HG02981 (cell line): ENCODE data around the gene KCTD1.

Experiments
- ATAC-seq: cut with Tn5 transposase; IDR thresholded peaks from one replicate; pipeline ENCODE4 v1.9.1; 2021; ENCODE audit warnings: mild to moderate bottlenecking, moderate library complexity; ENCODE audit not compliant: unreplicated experiment

Gene KCTD1

DNA sequence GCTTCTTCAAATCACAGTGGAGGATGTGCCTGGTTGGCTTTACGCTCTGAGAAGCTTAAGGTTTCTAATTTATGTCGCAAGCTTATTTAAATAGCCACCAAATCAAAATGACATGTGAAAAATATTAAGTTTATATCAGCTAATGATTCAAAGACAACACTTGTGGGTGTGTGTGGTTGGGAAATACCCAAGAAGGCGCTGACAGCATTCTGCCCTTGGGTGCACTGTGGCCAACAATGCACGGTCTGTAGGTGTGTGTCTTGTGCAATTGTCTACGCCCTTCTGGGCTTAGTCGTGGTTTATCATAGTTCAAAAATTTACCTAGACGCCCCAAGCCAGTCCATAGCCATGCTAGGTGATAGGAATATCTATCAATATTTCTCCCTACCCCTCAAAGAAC is 60.9 kb downstream of the KCTD1 start:
- ATAC-seq = peak; percentile 96

DNA sequence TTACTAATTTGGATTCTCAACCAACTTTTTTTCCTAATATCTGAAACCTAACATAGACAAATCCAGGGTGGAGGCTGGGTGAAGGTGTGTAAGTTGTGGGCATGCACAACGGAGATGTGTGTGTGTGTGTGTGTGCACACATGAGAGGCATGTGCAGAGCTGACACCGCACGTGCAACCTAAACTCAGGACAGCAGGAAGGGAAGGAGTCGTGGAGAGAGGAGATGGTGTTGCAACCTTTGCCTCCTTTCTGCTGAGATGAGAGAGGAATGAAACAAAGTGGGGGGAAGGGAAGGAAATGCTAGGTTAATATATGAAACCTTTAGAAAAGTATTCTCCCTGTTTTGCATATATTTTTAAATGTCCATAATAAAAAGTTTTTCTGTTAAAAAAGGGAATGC is 64.7 kb downstream of the KCTD1 start:
- no peak for ATAC-seq

DNA sequence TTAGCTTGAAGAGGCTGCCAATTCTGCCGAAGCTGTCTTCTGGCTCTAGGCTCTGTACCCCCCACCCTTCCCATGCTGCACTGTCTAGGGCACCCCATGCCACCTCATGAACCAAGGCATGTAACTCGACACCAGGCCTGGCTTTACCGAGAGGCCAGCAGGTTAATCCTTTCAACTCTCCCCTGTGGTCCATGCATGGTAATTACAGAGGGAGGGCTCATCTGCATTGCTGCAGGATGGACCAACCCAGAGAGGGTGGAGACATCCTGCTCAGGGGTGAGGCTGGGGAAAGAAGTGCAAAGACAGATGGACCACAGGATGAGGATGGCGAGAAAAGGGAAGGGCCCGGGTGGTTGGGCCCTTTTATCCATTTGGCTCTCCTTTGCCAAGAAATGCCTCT is 65.8 kb downstream of the KCTD1 start:
- no peak for ATAC-seq

DNA sequence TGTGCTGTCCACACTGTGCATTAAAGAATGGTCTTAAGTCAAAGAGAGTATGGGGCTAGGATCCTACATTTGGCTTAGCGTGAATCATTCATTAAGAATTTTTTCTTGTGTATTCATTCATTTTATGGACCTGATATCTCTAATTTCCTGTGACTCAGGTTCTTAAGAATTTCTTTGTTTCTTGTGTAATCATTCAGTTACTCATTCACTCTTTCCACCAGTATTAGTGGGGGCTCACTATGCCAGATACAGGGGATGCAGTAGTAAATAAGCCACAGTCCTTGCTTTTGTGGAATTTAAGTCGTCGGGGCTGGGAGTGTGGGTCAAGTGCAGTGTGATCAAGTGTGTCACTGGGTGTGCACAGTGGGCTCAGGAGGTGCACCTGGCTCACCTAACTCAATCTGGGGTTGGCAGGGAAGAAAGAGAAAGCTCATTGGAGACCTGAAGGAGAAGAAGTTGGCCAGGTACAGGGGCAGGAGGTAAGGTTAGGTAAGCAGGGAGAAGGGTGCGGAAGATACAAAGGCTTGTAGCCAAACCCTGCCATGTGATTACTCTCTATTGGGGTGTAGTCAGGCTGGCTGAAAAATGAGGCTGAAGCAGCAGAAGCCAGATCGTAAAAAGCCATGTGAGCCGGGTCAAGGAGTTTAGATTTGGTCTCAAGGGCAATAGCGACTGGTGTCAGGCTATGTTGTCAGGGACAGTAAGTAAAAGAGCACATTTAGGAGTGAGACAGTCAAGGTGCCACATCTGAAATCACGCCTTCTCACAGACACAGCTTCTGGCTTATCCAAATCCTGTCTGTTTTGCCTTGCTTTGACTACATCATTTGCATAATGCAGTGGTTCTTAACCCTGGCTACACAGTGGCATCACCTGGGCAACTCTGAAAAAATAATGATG is 67.2 kb downstream of the KCTD1 start:
- ATAC-seq = no peak

DNA sequence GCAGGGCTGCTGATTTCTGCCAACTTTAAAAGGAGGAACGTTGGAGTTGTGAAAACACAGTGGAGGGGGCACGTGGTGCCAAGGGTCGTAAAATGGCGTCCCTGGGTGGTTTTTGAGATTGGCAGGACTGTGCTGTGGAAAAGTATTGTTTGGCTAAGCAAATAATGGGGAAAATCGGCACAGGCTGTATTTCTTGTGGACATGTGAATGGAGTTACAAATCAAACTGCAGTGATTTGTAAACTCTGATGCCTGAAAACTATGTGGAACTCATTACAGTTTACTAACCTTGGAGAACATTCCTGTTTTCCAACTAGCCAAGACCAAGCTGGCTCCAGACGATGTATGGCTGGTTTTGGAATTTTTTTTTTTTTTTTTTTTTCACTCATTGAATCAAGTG is 68.7 kb downstream of the KCTD1 start:
- ATAC-seq = no peak

DNA sequence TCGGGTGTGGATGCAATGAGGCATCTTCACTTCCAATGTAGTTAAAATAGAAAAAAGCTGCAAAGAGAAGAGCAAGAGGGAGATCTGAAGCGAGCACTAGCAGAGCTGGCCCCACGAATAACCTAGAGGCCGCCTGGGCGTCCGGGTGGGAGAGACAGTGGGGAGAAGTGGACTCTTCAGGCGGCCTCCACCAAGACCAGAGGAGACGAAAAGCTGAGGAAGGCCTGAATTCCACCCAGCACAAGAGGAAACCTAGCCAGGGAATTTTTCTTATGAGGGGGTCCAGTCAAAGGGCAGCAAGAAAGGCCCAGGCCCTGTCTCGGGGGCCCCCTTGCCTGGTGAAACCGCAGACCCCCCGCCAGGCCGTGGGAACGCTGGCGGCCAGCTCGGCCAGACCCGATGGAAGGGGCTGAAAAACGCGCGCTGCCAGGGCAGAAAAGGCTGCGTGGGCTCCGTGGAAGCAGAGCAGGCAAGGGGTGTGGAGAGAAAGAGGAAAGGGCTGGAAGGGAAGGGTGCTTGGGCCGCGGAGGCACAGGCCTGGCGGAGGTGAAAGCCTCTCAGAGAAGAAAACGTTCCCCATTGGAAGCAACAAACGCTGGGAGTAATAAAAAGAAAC is 69.2 kb downstream of the KCTD1 start:
- ATAC-seq = no peak

DNA sequence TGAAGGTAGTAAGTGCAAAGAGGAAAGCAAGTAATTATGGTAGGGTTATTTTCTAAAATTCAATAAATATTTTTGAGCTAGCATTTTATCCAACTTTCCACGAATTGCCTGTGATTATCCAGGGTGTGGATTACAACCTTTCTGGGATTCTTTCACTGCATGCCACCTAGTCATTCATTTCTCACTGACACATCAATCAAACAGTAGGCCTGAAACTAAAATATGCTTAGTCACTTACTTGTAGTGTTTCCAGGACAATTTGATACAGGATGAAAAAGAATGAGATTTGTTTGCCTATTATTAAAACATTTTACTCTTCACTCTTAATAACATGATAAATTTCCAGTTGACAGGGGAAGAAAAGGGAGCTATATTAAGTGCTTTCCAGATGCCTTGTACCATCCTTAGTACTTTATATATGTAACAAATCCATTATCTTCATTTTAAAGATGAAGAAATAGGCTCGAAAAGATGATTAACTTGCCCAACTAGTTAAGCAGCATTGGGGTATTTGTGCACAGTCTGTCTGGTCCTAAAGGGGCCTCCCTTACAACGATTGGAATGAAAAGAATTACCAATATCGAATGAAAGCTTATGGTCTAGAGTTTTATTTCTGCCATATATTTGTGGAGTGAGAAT is 70.4 kb downstream of the KCTD1 start:
- no peak for ATAC-seq

DNA sequence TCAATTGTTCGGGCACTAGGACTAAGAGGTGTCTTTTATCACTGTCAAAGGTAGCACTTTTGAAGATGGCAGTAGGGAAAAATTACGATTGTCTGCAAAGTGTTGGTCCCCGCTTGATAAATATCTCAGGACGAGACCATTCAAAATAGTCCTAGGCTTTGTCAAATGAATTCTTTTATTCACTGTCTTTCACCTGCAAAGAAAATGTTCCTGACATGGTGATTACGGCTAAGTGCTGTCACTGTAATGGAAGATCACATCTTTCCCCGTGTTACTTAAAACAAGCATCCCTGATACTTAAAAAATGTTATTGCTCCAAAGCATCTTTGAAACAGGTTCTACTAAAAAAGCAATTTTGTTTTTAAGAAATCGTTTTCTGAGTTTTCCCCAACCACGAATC is 71.7 kb downstream of the KCTD1 start:
- no peak for ATAC-seq

DNA sequence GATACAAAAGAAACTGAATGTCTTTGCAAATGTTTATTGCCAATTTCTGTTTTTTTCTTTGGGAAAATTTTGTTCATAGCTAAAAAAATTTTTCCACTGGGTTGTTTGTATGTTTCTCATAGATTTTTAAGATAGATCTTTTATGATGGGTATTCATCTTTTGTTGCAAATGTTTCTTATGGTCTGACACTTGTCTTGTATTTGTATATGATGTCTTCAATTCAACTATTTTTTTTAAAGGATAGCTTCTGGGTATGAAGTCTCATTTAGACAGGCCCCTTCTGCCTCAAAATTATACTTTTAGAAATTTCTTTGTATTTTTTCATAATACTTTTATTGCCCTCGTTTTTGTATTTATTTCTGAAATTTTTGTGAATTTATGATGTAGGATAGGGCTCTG is 73.8 kb downstream of the KCTD1 start:
- ATAC-seq = no peak

DNA sequence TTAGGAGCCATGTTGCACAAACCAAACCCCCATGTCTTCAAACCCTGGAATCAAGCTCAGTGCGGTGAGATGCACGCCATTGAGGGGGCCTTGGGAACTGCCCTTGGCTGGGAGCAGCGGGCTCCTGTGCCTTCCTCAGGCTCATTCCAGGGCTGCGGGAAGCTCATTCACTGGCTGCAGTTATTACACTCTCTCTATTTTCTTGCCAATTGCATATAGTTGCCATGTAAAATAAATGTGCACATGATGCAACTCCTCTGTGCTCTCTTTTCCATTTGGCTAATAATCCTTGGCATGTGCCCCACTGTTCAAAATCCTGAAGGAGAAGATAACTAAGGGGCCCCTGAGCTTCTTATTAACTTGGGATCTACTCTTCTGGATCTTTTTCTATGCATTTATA is 74.7 kb downstream of the KCTD1 start:
- ATAC-seq = no peak

DNA sequence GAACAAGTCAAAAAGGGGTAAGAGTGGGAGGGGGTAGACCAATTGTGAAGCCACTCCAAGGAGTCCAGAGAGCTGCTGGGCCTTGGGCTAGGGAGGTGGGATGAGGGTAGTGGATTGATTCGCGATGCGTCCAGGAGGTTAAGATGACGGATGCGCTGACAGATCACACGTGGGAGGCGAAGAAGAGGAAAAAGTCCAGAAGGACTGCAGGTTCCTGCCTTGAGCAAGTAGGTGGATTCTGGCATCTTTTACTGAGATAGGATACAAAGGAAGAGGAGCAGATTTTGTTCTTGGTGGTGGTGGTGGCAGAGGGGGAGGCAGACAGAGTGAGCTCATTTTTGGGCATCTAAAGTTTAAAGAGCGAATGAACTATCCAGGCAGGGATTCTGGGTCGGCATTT is 76.5 kb downstream of the KCTD1 start:
- no peak for ATAC-seq

DNA sequence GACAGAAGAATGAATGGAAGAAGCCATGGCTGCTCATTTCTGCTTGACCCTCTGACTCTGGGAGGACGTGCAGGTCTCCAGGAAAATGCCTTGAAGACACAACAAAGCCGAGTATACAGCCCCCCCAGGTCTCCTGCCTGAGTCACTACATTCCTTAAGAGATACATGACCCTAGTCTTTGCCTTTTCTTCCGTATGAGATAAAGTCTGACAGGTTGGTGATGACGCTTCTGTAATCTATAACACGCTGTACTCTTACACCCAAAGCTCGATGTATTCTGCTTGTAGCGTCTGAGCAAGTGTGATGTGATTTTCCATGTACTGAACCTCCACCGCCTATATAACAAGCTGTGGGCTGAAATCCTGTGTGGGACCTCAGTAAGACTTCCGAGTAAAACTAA is 77.3 kb downstream of the KCTD1 start:
- no peak for ATAC-seq

DNA sequence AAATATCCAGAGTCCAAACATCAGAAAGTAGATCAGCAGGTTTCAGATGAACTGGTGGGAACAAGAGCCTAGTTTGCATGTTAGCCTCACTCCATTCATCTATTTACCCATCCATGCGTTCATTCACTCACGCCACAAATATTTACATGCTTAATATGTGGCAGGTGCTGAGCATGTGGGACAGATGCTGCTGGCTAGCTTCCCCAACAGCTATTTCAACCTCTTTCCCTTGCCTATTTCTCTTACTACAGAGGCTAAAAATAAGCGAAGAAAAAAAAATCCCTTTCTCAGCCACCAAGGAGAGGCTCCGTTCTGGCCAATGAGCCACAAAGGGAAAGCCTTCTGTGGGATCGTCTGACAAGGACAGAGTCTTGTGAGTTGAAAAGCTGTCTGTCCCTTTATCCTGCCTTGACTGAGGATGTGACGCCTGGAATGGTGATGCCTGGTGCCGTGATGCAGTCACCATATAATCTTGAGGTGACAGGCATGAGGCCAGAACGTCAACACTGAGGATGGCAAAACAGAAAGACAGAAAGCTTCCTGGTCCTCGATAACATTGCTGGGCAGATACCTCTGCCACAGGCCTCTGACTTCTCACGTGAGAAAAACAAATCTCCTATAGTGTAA is 78.2 kb downstream of the KCTD1 start:
- peak; percentile 83 for ATAC-seq

DNA sequence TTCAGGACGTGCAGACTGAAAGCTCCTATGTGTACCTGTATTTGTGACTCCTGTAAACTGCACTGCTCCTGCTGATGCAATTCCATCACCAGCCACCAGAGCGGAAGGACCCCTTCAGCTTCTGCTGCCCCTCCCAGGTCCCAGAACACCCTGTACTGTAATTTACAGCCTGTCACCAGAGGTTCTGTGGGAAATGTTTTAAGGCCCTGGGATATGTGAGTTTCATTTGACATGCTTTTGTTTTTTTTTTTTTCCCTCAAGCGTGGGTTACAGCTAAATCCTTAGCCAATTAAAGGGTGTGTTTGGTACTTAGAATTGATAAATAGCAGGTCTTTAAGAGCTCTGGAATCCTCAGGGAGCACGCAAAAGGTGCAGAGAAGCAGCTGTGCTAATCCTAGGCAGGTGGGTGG is 79.4 kb downstream of the KCTD1 start:
- peak; percentile 58 for ATAC-seq

DNA sequence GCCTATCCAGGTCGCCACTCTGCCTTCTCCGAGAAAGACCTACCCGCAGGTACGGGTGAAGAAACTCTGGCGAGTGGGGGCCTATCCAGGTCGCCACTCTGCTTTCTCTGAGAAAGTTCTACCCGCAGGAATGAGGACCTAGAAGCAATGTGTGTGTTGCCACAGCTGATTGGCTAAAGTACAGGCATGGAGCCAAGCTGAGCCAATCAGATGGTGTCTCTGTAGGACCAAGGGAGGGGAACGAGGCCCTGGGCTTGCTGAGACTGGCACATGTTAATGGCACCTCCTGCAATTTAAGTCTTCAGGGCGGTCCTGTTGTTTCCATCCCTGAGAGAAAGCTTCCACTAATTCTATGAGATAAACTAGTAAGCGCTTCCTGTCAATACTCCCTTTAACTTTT is 82.3 kb downstream of the KCTD1 start:
- ATAC-seq = no peak

DNA sequence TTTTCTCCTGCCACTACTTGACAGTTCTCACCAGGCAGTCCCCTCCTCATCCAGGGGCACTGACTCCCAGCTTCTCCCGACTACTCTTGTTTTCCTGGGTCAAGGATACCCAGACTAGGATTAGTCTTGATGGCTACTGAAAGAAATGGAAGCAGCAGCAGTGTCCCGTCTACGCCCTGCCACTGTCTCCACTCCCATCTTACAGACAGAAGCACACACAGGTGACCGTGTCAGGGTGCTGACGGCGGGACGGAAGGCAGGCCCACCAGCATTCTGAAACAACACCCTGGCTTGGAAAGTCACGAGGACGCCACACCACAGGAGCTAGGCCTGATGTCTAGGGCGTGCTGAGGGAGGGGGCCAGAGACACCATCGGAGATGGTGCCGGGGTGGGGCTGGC is 82.9 kb downstream of the KCTD1 start:
- ATAC-seq = no peak

DNA sequence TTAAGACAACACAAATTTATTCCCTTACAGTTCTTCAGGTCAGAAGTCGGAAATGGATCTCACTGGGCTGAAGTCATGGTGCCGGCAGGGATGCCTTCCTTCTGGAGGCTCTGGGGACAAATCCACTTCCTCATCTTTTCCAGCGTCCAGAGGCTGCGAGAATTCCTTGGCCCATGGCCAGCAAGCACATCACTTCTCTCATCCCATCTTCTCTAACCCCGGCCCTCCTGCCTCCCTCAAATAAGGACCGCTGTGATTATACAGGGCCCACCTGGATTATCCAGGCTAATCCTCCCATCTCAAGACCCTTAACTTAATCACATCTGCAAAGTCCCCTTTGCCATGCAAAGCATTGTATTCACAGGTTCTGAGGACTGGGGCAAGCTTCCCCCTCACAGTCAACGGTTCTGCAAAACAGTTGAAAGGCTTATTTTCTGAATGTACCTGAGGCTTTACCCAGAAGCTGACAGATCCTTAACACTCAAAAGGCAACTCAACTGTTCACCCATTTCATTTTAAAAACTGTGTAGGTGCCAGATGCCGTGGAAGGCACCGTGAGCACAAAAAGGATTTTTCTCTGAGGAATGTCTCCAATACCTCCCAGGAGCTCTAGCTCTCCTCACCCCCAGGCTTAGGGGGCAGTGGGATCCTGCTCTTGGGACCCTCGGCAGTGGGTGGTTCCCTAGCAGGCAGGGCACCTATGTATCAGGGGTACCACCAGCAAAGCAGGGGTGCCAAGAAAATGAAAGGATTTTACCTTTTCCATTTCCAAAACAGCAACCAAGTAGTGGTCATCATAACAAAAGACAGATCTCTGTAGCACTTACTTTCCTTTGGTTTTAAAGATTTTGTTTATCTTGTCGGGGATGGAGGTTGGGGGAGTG is 84.0 kb downstream of the KCTD1 start:
- ATAC-seq = no peak

DNA sequence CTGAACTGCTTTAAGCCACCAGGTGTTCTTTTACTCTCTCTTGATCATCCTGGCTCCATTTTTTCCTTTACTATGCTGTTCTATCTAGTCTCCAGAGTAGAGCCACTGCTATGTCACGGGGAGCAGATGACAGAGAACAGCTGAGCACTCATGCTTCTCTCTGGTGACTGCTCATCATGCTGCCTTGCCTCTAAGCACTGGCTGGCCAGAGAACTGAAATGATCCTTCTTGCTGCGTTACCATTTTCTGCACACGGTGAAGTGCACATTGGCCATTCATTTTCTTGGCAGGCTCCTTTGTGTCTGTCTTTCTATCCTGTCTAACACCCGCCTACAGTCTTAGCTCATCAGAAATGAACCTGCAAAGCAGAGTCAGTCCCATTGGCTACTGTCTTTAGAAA is 86.0 kb downstream of the KCTD1 start:
- ATAC-seq = no peak

DNA sequence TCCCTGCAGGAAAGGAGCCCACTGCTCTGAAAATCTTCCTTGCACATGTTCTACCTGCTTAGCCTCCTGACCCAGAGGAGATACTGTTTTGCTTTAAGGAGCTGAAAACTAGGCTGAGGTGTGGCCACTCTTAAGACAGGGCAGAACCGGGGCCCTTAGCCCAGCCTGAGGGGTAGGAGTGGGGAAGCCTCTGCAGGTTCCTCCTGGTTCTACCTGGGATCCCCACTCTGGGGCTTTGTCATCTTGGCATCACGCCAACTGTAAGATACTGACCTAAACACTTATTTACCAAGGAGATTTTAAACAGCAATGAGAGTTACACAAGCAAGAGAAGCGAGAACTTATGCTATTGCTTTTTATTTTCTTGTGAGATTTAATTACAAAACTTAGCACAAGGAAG is 86.9 kb downstream of the KCTD1 start:
- no peak for ATAC-seq

DNA sequence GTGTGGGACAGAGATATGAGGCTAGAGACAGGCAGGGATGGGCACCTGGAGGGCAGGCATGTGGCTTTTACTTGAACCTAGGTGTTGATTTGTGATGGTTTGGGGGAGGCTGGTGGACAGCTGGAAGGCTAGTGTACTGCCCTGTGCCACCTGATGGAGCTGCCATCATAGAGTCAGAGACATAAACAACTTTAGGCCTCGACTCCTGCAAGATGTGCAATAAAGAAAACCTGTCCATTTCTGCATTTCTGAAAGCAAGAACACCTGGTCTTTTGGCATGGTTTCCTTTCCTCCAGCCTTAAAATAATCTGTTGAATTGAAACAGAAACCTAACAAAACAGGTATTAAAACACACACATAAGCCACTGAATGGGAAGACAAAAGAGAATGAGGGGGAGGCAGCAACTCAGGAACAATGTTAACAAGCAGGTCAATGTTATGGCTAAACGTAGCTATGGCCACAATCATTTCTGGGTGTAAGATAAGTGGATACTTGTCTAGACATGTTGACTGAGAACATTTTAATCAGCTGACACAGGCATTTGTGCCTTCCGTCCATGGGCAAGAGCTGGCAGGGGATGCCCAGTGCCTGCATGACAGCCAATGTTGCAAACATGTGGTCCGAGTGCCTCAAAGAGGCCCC is 87.8 kb downstream of the KCTD1 start:
- ATAC-seq = peak; percentile 67
